Measurements from ENCODE around the gene MGLL.
"Not testable (repeated sequence)": the region's sequence is repeated elsewhere in the genome, so short reads cannot be mapped to it uniquely, and the experiment has no call there.

The MGLL gene

DNA sequence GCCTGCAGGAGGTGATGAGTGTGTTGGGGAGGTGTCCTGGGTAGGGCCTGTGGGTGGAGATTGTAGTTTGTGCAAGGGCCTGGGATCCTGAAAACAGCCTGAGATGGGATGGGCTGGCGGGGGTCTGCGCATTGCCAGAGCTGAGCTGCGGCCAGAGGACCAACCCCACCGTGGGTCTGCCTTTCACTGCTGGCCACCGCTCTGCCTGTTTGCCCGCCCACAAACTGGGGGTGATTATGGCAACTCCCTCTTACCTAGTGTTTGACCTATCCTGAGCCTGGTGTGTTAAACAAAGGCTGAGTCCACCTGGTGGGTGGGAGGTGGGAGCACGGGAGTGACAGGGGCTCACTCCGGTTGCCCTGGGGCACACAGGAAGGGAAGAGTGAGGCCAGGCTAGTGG is 139.8 kb downstream of the MGLL start:
- no peak for DNase-seq

DNA sequence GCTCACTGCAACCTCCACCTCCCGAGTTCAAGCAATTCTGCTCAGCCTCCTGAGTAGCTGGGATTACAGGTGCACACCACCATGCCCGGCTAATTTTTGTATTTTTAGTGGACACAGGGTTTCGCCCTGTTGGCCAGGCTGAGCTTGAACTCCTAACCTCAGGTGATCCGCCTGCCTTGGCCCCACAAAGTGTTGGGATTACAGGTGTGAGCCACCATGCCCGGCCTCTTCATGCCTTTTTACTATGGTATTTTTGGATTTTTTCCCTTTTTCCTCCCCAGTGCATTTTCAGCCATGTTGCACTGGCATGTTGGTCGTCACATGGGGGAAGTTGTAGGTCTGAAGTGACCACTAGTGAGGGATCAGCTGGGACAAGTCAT is 140.2 kb downstream of the MGLL start:
- not testable (repeated sequence) for DNase-seq

DNA sequence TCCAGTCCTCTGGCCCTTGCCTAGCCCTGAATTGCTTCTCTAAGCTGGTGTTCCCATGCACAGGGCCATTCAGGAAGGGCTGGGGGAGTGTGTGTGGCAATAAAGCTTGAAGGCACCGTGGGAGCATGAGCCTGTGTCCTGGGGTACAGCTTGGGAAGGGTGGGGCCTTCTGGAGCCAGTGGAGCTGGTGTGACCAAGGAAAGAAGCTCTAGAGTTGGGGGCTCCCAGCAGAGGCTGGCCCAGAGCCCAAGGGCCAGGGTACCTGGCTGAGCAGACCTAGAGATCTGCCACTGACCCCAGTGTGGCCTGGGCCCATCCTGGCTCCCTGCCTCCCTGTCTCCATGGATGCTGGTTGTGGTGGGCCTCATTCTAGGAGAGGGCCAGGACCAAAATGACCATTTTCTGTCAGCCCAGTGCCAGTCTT is 141.5 kb downstream of the MGLL start:
- DNase-seq = no peak

DNA sequence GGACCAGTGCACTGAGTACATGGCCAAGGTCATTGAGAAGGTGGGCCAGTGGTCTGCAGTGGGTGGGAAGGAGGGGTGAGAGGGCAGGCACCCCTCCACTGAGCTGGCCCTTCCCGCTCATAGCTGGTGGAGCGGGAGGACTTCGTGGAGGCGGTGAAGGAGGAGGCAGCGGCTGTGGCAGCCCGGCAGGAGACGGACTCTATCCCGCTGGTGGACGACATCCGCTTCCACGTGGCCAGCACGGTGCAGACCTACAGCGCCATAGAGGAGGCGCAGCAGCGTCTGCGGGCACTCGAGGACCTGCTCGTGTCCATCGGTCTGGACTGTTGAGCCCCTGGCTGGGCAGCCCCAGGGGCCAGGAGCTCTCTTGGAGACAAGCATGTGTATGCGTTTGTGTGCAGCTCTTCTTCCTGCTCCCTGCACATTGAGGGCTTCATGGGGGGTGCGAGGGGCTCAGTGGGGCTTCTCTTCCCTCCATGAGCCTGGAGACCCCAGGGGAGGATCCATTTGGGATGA is 142.1 kb downstream of the MGLL start:
- DNase-seq = no peak

DNA sequence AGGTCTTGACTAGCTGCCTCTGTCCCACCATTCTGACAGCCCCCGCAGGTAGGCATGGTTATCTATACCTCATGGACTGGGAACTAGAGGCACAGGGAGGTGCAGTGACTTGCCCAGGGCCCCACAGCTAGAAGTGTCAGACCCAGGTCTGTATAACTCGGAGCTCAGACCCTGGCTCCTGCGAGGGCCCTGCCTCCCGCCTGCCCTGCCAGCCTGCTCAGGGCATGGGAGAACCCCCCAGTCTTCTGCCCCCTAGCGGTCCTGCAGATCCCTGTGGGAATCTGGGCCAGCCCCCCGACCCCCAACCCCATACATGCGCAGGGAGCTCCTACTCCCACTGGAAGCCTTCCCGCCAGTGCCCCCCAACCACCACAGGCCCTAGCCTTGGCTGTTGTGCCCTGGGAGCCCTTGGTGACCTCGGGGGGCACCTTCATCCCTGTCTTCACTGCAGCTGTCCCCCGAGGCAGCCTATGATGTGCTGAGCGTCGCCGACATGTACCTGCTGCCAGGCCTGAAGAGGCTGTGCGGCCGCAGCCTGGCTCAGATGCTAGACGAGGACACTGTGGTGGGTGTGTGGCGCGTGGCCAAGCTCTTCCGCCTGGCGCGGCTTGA is 142.7 kb downstream of the MGLL start:
- DNase-seq = no peak

DNA sequence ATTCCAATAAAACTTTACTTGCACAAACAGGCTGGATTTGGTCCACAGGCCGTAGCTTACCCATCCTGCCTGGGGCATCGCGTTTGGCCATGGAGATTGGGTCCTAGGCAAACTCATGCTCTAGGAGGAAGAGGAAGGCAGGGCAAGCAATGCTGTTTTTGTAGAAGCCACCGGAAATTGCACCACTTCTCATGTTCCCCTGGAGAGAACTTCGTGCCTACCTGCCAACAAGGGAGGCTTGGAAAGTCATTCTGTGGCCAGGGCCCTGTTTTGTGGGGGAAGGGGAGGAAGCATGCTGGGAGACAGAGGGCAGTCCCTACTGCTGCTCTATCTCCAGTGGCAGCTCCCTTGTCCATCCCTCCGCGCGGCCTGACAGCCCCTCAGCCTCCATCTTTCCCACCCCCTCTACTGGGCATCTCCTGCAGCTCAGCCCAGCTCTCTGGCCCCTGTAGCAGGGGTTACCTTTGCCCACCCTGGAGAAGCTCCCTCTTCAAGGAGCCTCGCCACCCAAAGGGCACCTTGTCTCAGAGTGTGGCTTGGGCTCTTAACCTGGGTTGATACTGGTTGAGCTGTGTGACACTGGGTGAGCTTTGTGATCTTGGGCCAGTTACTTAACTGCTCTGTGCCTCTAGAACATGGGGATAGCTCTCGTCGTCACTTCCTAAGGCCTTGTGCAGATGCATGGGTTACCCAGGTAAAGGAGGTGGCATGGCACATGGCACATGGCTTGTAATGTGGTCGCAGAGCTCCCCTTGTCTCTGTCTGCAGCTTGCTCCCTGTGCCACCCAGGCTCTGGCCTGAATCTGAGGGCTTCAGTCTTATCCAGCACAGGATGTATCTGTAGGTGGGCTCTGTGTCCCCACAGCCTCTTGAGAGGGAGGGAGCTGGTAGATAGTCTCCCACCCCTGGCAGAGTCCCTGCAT is 143.4 kb downstream of the MGLL start:
- DNase-seq = no peak

DNA sequence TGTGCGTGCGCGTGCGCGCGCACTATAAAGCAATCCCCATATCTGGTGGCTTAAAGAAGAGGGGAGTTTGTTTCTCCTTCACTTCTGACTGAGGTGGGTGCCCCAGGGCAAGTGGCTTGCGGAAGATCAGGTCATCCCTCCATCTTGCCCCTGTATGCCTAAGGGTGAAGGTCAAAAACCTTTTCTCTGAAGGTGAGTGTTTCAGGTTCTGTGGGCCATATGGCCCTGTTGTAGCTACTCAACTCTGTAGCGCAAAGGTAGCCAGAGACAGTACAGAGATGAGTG is 144.1 kb downstream of the MGLL start:
- DNase-seq = no peak

DNA sequence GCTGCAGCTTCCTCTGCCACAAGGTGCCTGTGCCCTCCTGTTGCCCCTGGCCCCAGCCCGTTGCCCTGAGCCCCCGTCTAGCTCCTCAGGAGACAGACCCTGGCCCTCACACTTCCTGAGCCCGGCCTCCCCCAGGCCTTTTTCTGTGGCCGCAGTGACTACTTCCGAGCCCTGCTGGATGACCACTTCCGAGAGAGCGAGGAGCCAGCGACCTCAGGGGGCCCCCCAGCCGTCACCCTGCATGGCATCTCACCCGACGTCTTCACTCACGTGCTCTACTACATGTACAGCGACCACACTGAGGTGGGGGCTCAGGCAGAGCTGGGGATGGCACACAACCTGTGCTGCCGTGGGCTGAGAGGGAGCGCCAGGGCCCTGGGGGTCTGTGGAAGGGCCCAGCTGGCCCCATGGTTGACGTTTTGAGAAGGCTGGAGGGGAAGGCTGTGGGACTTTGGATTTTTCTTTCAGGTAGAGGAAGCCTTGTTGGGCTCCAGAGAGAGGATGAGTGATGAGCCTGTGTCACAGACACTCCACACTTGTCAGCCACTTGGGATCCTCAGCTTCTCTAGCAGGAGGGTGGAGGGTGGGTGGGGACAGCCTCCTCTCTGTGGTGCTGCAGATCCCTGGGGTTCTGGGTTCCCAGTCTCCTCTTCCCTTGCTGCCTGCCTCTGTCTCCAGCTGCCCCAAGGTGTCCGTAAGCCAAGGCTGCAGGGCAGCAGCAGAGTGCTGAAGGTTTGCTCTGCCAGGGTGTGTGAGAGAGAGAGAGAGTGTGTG is 144.6 kb downstream of the MGLL start:
- no peak for DNase-seq

DNA sequence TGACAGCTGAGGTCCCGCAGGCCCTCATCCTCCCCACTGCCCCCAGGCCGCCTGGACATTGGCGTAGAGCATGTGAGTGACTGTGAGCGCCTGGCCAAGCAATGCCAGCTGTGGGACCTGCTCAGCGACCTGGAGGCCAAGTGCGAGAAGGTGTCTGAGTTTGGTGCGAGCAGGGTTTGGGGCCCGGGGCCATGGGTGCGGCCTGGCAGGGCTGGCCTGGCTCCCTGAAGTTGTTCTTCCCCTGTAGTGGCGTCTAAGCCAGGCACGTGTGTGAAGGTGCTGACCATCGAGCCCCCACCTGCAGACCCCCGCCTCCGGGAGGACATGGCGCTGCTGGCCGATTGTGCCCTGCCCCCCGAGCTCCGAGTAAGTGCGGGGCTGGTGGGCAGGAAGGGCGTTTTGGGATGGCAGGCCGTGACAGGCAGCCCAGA is 145.4 kb downstream of the MGLL start:
- DNase-seq = no peak

DNA sequence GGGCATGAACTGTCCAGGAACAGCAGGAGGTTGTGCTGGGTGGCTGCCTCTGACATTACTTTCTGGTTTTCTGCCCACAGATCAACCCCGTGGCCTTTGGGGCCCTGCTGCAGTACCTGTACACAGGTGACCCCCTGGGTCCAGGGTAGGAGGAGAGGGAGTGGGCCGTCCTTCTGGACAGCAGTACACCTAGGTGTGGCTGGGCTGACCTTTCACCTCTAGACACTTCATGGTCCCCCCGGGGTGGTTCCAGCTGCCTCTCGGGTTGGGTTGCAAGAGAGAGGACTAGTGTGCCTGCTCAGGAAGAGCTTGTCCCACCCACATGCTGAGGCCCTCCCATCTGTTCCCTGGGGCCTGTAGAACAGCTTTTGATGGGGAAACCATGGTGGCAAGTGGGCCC is 145.9 kb downstream of the MGLL start:
- no peak for DNase-seq

DNA sequence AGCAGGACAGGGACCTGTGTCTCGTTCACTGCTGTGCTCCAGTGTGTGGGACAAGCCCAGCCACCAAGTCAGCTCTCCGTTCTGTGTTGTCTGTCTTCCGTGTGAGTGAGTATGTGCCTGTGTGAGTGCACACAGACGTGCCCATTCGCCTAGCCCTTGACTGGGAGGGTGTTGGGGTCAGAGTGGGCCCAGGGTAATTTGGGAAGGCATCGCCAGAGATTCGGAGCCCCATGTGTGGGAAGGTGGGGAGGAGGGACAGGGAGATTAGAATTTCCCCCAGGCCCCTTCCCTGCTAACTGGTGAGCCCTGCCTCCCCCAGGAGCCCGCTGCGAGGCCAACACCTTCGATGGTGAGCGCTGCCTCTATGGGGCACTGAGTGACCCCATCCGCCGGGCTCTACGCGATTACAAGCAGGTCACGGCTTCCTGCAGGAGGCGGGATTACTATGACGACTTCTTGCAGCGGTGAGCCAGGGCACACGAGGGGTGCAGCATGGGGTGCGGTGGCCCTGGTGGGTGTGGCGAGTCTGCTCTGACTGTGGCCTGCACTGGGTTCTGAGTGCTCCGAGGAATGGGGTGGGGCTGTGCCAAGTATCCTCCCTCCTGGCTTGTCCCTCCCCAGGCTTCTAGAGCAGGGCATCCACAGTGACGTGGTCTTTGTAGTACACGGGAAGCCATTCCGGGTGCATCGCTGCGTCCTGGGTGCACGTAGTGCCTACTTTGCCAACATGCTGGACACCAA is 146.5 kb downstream of the MGLL start:
- DNase-seq = no peak

DNA sequence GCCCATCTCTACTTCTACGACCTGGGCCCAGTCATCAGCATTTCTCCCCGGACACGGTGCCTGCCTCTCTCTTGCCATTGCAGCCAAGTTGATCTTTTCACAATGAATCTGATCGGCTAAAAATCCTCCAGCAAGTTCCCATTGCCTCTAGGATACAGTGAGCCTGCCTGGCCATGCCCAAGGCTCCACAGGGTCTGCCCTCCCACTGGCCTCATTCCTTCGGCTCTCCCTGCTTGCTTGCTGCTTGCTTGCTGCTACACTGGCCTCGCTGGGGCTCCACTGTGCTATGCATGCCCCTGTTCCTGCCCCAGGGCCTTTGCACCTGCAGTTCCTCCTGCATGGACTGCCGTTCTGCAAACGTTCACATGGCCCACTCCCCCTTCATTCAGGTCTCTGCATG is 147.5 kb downstream of the MGLL start:
- no peak for DNase-seq

DNA sequence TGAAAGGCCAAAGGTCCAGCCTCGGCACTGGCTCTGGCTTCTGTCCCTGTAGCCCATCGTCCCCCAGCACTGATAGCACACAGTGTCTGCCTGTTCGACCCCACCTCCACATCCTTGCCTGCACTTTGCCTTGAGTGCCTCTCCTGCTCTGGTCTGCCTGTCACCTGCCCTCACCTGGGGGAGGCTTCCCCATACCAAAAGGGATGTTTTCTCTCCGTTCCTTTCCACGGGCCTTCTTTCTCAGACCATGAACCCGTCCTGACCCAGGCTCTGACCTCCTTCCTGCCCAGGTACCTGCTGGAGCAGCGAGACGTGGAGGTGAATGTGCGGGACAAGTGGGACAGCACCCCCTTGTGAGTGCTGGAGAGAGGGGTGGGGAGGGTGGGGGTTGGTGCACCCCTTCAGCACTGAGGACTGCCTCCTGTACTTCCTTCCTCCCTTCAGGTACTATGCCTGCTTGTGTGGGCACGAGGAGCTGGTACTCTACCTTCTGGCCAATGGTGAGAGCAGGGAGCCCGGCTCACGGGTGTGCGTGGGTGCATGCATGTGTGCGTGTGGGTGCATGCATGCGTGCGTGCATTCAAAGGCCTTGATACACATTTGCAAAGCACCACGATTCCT is 148.1 kb downstream of the MGLL start:
- DNase-seq = no peak

DNA sequence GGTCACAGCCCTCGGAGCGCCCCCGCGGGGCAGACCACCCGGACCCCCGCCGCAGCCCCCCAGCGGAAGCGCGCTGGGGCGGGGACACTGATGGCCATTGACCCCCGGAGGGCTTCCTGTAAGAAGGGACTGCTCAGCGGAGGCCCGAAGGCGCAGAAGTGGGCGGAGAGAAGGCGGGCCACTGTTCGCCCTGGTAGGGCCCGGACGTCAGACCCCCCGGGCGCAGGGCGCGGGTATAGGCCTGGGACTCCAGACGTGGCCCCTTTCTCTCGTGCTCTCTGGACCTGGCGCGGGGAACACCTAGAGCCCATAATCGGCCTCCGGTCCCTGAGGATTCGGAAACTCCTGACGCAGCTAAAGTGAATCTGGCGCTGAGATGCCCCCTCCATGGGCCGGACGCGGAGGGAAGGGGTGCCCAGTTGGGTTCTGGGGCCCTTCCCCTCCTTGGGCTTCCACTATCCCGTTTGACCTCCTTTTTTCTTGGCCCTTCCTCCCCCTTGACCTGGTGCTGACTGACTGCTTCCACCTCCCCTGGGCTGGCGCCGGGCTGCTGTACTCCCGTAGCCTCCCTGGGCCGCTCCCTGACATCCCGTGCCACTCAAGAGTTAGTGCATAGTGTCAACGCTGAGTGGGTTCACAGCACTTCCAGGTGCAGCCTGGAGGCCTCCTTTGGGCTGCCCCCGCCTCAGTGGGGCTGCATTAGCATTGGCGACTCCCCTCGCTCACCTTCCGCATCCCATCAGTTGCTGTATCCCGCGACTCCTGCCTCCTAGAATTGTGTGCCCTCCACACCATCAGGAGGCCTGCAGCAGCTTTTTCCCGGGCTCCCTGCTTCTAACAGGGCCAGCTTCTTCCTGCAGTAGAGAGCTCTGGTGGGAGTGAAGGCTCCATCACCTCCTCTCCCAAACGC is 148.9 kb downstream of the MGLL start:
- peak; percentile 44 for DNase-seq

DNA sequence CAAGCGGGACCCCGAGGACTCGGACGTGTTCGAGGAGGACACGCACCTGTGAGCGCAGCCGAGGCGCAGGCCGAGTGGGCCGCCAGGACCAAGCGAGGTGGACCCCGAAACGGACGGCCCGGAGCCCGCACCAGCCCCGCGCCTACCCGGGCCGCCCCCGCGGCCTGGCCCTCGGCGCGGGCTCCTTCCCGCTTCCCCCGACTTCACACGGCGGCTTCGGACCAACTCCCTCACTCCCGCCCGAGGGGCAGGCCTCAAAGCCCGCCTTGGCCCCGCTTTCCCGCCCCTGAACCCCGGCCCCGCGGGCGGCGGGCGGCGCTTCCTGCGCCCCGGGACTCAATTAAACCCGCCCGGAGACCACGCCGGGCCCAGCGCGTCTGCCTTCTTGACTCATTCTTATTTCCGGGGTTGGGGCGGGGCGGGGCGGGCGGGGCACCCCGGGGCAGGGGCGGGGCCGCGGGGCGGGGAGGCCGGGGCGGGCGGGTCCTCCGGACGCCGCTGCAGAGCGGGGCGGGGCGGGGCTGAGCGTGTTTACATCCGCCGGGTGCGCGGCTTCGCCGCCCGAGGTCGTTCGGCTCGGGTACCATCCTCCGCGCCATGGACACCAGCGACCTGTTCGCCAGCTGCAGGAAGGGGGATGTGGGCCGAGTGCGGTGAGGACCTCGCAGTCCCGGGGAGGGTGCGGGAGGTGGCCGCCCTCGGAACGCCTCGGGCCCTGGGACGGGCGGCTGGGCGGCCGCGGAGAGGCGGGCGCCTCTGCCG is 149.7 kb downstream of the MGLL start, which contains the start of gene ABTB1:
ABTB1 (plus strand) TSS at position 524 of the 762 bp plus-strand sequence; CDS start at position 598, 74 bp downstream.
- peak; percentile 91 for DNase-seq

DNA sequence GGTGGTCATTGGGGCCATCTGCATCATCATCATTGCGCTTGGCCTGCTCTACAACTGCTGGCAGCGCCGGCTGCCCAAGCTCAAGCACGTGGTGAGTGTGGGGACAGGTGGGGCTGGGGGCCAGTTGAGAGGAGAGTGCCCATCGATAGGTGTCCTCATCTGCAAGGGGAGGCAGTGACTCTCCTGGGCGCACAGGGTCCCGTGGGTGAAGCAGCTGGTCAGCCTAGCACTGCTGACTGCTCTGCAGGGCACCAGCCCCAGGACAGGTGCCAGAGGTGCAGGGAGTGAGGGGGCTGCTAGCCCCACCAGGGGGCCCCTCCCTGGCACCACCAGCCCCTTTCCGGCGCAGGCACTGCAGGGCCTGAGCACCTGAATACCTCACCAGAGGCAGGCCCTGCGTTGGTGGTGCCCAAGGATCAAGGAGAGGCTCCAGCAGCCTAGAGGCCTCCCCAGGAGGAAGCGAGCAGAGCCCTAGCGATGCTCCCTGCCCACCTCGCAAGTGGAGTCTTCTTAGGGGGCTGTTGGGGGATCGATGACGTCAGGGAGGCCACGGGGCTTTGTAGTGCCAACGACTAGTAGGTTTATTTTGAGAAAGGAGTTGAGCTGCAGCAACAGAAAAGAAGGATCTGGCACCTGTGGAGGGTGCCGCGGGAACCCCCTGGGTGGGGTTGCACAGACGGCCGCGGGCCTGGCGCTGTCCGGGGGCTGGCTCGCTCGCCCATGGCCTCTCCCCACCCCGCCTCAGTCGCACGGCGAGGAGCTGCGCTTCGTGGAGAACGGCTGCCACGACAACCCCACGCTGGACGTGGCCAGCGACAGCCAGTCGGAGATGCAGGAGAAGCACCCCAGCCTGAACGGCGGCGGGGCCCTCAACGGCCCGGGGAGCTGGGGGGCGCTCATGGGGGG is 150.5 kb downstream of the MGLL start:
- DNase-seq = peak; percentile 27

DNA sequence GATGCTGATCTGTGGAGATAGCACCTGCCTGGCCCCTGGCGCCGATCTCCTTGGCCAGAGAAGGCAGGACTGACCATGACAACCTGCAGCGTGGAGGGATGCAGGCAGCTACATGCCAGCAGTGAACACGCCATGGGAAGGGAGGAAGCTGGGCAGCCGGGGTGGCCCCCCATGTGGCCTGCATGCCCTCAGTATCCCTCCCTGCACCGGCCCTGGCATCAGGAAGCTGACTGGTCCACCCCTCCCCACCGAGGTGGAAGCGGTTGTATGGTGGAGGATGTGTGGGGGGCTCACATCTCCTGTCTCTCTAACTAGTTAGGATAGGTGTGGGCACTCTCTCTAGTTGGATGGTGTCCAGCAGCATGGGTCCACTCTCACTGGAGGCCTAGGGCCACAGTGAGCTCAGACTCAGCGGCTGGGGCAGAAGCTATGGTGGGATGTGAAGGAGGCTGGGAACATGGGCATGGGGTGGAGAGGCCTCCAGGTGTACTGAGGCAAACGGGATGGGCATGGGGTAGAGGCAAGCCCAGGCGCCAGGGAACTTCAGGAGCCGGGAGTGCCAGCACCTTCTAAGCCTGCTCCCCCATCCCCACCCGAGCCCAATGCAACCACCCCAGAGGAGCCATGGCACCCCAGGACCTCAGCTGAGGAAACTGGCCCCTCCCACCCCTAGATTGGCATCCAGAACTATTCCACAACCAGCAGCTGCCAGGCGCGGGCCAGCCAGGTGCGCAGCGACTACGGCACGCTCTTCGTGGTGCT is 151.4 kb downstream of the MGLL start:
- DNase-seq = no peak

DNA sequence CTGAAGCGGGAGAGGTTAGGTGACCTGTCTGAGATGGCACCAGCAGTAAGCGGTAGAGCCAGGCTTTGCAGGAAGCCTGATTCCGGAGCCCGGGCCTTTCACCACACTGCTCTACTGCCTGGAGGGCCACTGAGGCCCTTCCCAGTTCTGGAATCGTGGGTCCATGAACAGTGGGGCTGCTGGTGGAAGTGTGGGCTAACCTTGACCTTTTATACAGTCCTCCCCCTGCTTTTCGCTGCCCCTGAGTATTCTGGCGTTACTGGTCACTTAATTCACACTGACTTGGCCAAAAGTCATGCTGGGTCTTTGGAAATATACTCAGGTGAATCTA is 152.1 kb downstream of the MGLL start:
- no peak for DNase-seq
